ENCODE data around the gene RHNO1. TPM values are rescaled to one million over a fixed set of nuclear protein-coding genes. Genes with fewer than 3 reads are reported as not detected.
A peak's percentile ranks its signal among the peaks of the same experiment; 100 is the strongest.

The RHNO1 gene
- total RNA-seq, 1 donor from 2014 or later = 20.3 TPM

GRCh38 chr12:2879853-2880252, 2.8 kb downstream of the RHNO1 start:
- no peak for DNase-seq (ENCODE audit: low read depth)
- Histone ChIP-seq H3K4me3 (ENCODE audit: low read depth, low read length) (no peak overlapping the region), H3K36me3 (ENCODE audit: control insufficient read depth, insufficient read depth, low read length) (no peaks in the 10 kb centered on the region), H3K27me3 (ENCODE audit: control insufficient read depth, insufficient read depth, low read length) (no peaks in the 10 kb centered on the region)
- TF ChIP-seq CTCF (IDR thresholded peaks at IDR 0.05; ENCODE audit: insufficient read depth, low read length, poor library complexity, severe bottlenecking) = no peak

DNA sequence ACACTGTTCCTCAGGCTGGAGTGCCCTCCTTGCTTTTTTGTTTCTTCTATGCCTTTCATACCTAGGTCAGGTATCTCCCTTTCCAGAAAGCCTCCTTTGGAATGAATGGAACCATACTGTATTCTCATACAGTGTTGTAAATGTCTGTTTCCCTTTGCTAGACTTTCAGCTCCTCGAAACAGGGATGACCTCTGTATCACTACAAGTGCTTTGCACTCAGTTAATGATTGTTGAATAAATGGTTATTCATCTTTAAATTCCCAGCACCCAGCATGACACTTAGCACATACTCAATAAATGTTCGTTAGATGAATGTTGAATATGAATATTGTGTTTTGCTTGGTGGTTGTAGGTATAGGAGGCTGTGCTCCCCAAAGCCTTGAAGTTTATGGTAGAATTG, 7.8 kb downstream of the RHNO1 start:
- Histone ChIP-seq H3K27me3 (ENCODE audit: control insufficient read depth, insufficient read depth, low read length) (no peaks in the 10 kb centered on the region), H3K4me3 (ENCODE audit: low read depth, low read length) (no peak overlapping the region), H3K36me3 (ENCODE audit: control insufficient read depth, insufficient read depth, low read length) (no peaks in the 10 kb centered on the region)
- no peak for DNase-seq (ENCODE audit: low read depth)
- no peak for TF ChIP-seq CTCF (IDR thresholded peaks at IDR 0.05; ENCODE audit: insufficient read depth, low read length, poor library complexity, severe bottlenecking)

GRCh38 chr12:2886768-2887450, 9.9 kb downstream of the RHNO1 start:
- DNase-seq (ENCODE audit: low read depth) = no peak
- H3K27me3 ChIP-seq (ENCODE audit: control insufficient read depth, insufficient read depth, low read length) = no peaks in the 10 kb centered on the region
- no peak for TF ChIP-seq CTCF (IDR thresholded peaks at IDR 0.05; ENCODE audit: insufficient read depth, low read length, poor library complexity, severe bottlenecking)
- H3K36me3 ChIP-seq (ENCODE audit: control insufficient read depth, insufficient read depth, low read length) = no peaks in the 10 kb centered on the region
- no peak overlapping the region for H3K4me3 ChIP-seq (ENCODE audit: low read depth, low read length)

GRCh38 chr12:2890001-2890387, 13.0 kb downstream of the RHNO1 start:
- Histone ChIP-seq H3K36me3 (ENCODE audit: control insufficient read depth, insufficient read depth, low read length) (no peaks in the 10 kb centered on the region), H3K4me3 (ENCODE audit: low read depth, low read length) (peak overlapping the region; percentile 98), H3K27me3 (ENCODE audit: control insufficient read depth, insufficient read depth, low read length) (no peaks in the 10 kb centered on the region)
- DNase-seq (ENCODE audit: low read depth) = no peak
- no peak for TF ChIP-seq CTCF (IDR thresholded peaks at IDR 0.05; ENCODE audit: insufficient read depth, low read length, poor library complexity, severe bottlenecking)

- peak; percentile 77 for DNase-seq (ENCODE audit: low read depth)
- no peak for TF ChIP-seq CTCF (IDR thresholded peaks at IDR 0.05; ENCODE audit: insufficient read depth, low read length, poor library complexity, severe bottlenecking)
- no peaks in the 10 kb centered on the region for H3K36me3 ChIP-seq (ENCODE audit: control insufficient read depth, insufficient read depth, low read length)
- H3K4me3 ChIP-seq (ENCODE audit: low read depth, low read length) = peak within 1 kb of the TSS; percentile 98
- H3K27me3 ChIP-seq (ENCODE audit: control insufficient read depth, insufficient read depth, low read length) = no peaks in the 10 kb centered on the region
Measured at GRCh38 chr12:2890388-2891239, 13.6 kb downstream of the RHNO1 start, which contains the start of gene TULP3. TSS of gene TULP3 (plus strand) at chr12:2890891. CDS start at chr12:2890948, 57 bp downstream.
